ENCODE measurements around the gene RNASE11.

DNA sequence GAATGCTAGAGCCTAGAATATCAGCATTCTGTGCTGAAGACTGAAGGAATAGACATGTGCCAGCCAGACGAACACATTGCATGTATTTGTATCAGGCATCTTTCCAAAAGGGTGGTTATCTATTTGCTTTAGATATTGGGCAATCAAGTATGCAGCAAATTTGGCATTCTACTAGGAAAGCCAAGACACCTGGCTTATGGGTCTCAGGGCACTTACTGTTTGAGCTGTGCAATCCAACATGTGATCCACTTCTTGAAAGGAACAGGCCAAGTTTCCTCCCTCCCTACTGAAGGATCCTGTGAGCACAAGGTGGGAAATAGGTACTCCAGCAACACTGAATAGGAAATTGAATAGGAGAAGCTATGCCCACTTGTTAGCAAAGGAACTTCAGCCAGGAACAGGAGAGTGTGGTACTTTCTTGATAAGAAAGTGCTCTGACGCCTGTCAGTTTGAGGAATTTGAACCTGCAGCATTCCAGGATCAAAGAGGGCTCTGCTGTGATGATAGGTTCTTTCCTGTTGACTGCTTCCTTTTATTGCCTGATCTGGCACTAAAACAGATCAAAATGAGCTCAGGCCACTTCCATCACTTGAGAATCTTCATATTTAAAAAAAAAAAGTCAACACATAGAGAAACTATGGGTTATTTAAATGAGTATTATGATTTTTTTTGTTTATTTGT lies 33.1 kb upstream of the RNASE11 start:
- TF ChIP-seq, protein P1, sequence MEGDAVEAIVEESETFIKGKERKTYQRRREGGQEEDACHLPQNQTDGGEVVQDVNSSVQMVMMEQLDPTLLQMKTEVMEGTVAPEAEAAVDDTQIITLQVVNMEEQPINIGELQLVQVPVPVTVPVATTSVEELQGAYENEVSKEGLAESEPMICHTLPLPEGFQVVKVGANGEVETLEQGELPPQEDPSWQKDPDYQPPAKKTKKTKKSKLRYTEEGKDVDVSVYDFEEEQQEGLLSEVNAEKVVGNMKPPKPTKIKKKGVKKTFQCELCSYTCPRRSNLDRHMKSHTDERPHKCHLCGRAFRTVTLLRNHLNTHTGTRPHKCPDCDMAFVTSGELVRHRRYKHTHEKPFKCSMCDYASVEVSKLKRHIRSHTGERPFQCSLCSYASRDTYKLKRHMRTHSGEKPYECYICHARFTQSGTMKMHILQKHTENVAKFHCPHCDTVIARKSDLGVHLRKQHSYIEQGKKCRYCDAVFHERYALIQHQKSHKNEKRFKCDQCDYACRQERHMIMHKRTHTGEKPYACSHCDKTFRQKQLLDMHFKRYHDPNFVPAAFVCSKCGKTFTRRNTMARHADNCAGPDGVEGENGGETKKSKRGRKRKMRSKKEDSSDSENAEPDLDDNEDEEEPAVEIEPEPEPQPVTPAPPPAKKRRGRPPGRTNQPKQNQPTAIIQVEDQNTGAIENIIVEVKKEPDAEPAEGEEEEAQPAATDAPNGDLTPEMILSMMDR (IDR thresholded peaks at IDR 0.05) = no peak
- TF ChIP-seq POLR2A (IDR thresholded peaks at IDR 0.05) = no peak
